ENCODE data around the gene GGACT.

- no peak for TF ChIP-seq CTCF (IDR thresholded peaks at IDR 0.05)
- no peak for TF ChIP-seq POLR2A (IDR thresholded peaks at IDR 0.05)
Observed at GRCh38 chr13:100619940-100620339, 31.4 kb upstream of the GGACT start.

Measured in thyroid gland (tissue), 4 donors.